ENCODE results near the gene FGF3.

DNA sequence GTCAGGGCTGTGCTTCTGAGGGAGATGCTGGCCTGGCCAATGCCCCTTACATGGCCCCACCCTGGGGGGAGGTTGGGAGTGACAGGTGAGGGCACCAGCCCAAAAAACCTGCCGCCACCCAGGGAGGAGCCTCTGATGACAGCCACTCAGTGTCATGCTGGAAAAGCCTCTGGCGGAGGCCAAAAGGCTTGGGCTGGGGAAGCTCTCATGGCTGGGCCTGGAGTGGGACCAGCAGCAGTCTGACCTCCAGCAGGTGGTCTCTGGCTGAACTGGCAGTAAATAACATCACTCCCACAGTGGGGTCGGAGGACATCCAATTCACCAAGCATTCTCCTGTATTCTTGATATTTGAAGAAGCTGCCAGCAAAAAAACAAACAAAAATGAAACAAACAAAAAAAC, 20.1 kb downstream of the FGF3 start:
- TF ChIP-seq EZH2 (IDR thresholded peaks at IDR 0.05; ENCODE audit: insufficient read depth, poor library complexity, severe bottlenecking) (no peak), EZH2phosphoT487 (IDR thresholded peaks at IDR 0.05; ENCODE audit: insufficient read depth, low read depth) (no peak)

Data from GM23248 (cell line).